ENCODE results near the gene CRYBB2. TPM values are rescaled to one million over a fixed set of nuclear protein-coding genes. Genes with fewer than 3 reads are reported as not detected.
"Not testable (repeated sequence)": the region's sequence is repeated elsewhere in the genome, so short reads cannot be mapped to it uniquely, and the experiment has no call there.

The CRYBB2 gene
- total RNA-seq, 2 experiments from 2014 or later: not detected

DNA sequence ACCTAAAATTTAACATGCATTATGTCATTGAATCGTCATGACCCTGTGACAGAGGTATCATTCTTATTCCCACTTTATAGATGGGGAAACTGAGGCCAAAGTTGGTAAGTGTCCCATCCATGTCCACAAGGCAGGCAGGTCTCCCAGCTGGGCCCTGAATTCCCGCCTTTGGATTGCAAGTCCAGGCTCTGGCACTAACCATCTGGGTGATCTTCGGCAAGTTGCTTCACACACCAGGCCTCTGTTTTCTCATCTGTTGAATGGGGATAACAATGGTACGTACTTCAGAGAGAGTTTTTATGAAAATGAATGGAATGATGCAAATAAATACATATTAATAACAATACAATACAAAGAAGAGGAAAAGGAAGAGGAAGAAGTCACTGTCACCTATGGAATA is 16.4 kb upstream of the CRYBB2 start:
- no peak for DNase-seq
- CTCF ChIA-PET: interaction anchor here (0.8 to 3.2 kb wide), 25 partner anchors 9 to 272 kb away, joined by 3 to 32 read pairs (median 5); no protein-coding TSS in a partner anchor
- intact Hi-C loops (cut with micrococcal nuclease): no loop called here
- TF ChIP-seq, protein P1, sequence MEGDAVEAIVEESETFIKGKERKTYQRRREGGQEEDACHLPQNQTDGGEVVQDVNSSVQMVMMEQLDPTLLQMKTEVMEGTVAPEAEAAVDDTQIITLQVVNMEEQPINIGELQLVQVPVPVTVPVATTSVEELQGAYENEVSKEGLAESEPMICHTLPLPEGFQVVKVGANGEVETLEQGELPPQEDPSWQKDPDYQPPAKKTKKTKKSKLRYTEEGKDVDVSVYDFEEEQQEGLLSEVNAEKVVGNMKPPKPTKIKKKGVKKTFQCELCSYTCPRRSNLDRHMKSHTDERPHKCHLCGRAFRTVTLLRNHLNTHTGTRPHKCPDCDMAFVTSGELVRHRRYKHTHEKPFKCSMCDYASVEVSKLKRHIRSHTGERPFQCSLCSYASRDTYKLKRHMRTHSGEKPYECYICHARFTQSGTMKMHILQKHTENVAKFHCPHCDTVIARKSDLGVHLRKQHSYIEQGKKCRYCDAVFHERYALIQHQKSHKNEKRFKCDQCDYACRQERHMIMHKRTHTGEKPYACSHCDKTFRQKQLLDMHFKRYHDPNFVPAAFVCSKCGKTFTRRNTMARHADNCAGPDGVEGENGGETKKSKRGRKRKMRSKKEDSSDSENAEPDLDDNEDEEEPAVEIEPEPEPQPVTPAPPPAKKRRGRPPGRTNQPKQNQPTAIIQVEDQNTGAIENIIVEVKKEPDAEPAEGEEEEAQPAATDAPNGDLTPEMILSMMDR (IDR thresholded peaks at IDR 0.05): no peak
- Mint-ChIP-seq H3K27ac (no peak overlapping the region), H3K36me3 (ENCODE audit: low read depth) (no peaks in the 10 kb centered on the region), H3K4me3 (no peak overlapping the region), H3K27me3 (no peaks in the 10 kb centered on the region), H3K4me1 (ENCODE audit: low read depth) (no peaks in the 10 kb centered on the region), H3K9me3 (no peaks in the 10 kb centered on the region)
- no peak for ATAC-seq
- POLR2A ChIA-PET: no interaction called here

DNA sequence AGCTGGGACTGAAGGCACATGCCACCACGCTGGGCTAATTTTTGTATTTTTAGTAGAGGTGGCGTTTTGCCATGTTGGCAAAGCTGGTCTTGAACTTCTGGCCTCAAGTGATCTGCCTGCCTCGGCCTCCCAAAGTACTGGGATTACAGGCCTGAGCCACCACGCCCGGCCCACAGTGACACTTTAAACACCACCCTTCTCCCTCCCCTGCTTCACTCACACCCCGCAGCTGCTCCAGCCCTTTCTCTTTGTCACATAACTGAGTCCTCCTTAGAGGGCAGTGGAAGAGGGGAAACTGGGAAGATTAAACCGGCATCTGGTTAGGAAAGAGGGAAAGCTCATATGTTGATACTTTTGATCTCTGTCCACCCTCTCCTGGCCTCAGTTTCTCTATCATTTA is 14.9 kb upstream of the CRYBB2 start:
- CTCF ChIA-PET: interaction anchor here (0.7 kb wide), 1 partner anchor 337 kb away, joined by 3 read pairs; no protein-coding TSS in a partner anchor
- POLR2A ChIA-PET, H3K4me3 Mint-ChIP-seq: not testable (repeated sequence)

DNA sequence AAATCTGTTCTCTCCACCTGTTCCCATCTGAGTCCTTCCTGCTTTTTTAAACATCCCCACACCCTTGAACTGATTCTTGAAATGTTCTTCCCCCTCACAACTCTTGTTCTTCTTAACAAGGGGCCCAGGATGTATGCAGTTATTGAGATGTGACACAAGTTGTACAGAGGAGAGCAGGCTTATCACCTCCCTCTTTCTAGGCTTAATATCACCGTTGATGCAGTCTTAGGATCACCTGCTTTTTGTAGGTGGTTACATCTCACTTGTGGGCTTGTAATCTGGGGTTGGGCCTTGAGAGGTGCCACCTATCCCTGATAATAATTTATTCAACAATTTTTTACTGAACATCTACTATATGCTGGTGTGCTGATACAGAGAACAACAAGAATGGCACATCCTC is 13.6 kb upstream of the CRYBB2 start:
- CTCF ChIA-PET: no interaction called here
- intact Hi-C loops (cut with micrococcal nuclease): no loop called here
- no peak overlapping the region for H3K27ac Mint-ChIP-seq

More for the DNA sequence above, 14.9 kb upstream of the CRYBB2 start:
- H3K27me3 Mint-ChIP-seq; DNase-seq; H3K27ac Mint-ChIP-seq; ATAC-seq; H3K4me1 Mint-ChIP-seq (ENCODE audit: low read depth); H3K36me3 Mint-ChIP-seq (ENCODE audit: low read depth); intact Hi-C loops (cut with micrococcal nuclease); H3K9me3 Mint-ChIP-seq: not testable (repeated sequence)

DNA sequence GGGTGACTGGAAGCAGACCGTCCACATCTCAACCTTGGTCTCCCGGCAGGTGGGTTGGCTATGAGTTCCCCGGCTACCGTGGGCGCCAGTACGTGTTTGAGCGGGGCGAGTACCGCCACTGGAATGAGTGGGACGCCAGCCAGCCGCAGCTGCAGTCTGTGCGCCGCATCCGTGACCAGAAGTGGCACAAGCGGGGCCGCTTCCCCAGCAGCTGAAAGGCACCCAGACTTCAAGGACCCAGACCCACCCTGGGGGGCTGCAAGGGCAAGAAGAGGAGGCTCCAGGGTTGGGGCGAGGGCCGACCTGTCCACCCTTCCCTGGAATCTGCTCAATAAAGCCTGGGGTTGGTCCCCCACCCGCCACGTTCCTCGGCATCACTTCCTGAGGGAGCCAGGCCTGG is 12.4 kb upstream of the CRYBB2 start:
- Mint-ChIP-seq H3K36me3 (ENCODE audit: low read depth) (no peaks in the 10 kb centered on the region), H3K4me3 (no peak overlapping the region), H3K27me3 (no peaks in the 10 kb centered on the region), H3K4me1 (ENCODE audit: low read depth) (no peaks in the 10 kb centered on the region), H3K27ac (no peak overlapping the region), H3K9me3 (no peaks in the 10 kb centered on the region)
- no peak for DNase-seq
- ChIA-PET CTCF (no interaction called here), POLR2A (no interaction called here)
- TF ChIP-seq, protein P1 (IDR thresholded peaks at IDR 0.05): no peak
- intact Hi-C loops (cut with micrococcal nuclease): no loop called here
- ATAC-seq: no peak

More for the DNA sequence above, 13.6 kb upstream of the CRYBB2 start:
- no peaks in the 10 kb centered on the region for H3K36me3 Mint-ChIP-seq (ENCODE audit: low read depth)
- H3K9me3 Mint-ChIP-seq: no peaks in the 10 kb centered on the region
- H3K4me3 Mint-ChIP-seq: no peak overlapping the region
- POLR2A ChIA-PET: no interaction called here
- no peak for ATAC-seq
- no peaks in the 10 kb centered on the region for H3K27me3 Mint-ChIP-seq
- TF ChIP-seq, protein P1 (IDR thresholded peaks at IDR 0.05): no peak
- DNase-seq: no peak
- no peaks in the 10 kb centered on the region for H3K4me1 Mint-ChIP-seq (ENCODE audit: low read depth)

DNA sequence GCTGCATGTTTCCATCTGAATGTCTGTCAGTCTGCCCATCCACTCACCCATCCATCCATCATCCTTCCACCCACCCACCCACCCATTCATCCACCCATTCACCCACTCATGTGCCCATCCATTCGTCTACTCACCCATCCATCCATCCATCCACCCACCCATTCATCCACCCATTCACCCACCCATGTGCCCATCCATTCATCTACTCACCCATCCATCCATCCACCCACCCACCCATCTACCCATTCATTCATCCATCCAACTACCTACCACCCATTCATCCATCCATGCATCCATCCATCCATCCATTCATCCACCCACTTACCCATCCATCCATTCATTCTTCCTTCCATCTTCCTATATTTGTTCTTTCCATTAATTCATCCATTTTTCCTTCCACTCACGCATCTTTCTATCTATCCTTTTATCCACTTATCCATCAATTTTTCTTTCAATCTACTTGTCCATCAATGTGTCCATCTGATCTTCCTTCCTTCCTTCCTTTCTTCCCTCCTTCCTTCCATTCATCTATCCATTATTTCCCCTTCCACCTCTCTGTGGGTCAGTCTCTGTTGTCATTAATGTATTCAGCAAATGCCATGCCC is 11.8 kb upstream of the CRYBB2 start:
- Mint-ChIP-seq H3K4me1 (ENCODE audit: low read depth) (no peaks in the 10 kb centered on the region), H3K27ac (no peak overlapping the region), H3K27me3 (peaks cover 2% of the 10 kb centered on the region), H3K9me3 (no peaks in the 10 kb centered on the region), H3K4me3 (no peak overlapping the region), H3K36me3 (ENCODE audit: low read depth) (no peaks in the 10 kb centered on the region)
- ATAC-seq (no peak), DNase-seq (no peak)
- CTCF ChIA-PET: no interaction called here
- intact Hi-C loops (cut with micrococcal nuclease): no loop called here
- TF ChIP-seq, protein P1 (IDR thresholded peaks at IDR 0.05): no peak
- POLR2A ChIA-PET: no interaction called here
